Calu3 (cell line): ENCODE data around the gene SEZ6L. TPM values are rescaled to one million over a fixed set of nuclear protein-coding genes. Genes with fewer than 3 reads are reported as not detected.

Experiments
- BruUV-seq: library from RNA; stranded (reverse); fragments of 400-500 nt; replicated peaks from 2 replicates; lab custom pipeline; 2021; lab: Mats Ljungman, UMichigan
- CTCF ChIA-PET: fragments of 300-600 bp; sonication (Branson Sonifier 250); formaldehyde crosslinking; loops from one replicate; lab custom pipeline; 2022; ENCODE audit warnings: antibody characterized with exemption; lab: Charles Lee
- DNase-seq: peaks from one replicate; pipeline ENCODE4 v3.0.0; 2022
- H3K27ac Mint-ChIP-seq: one replicate; pipeline ENCODE4 v1.8.0; 2022; ENCODE audit warnings: mixed read lengths; ENCODE audit not compliant: unreplicated experiment
- H3K27me3 Mint-ChIP-seq: one replicate; pipeline ENCODE4 v1.8.0; 2022; ENCODE audit warnings: mixed read lengths; ENCODE audit not compliant: unreplicated experiment
- H3K36me3 Mint-ChIP-seq: one replicate; pipeline ENCODE4 v1.8.0; 2022; ENCODE audit warnings: mild to moderate bottlenecking, moderate library complexity, mixed read lengths; ENCODE audit not compliant: insufficient read depth, unreplicated experiment
- H3K4me1 Mint-ChIP-seq: one replicate; pipeline ENCODE4 v1.8.0; 2022; ENCODE audit warnings: mild to moderate bottlenecking, low read depth, mixed read lengths; ENCODE audit not compliant: unreplicated experiment
- H3K4me3 Mint-ChIP-seq: one replicate; pipeline ENCODE4 v1.8.0; 2022; ENCODE audit warnings: mild to moderate bottlenecking, low read depth, moderate library complexity, mixed read lengths; ENCODE audit not compliant: unreplicated experiment
- H3K9me3 Mint-ChIP-seq: one replicate; pipeline ENCODE4 v1.8.0; 2022; ENCODE audit warnings: low read depth, mixed read lengths; ENCODE audit not compliant: unreplicated experiment
- CTCF ChIP-seq: fragments of 200-600 bp; IDR thresholded peaks from one replicate; pipeline ENCODE4 v1.8.0; 2022; ENCODE audit warnings: antibody characterized with exemption; ENCODE audit not compliant: unreplicated experiment
- intact Hi-C: fragments of 100-400 bp; cut with micrococcal nuclease; formaldehyde crosslinking; loops from one replicate; pipeline ENCODE4 v1.10.0; 2022; ENCODE audit not compliant: unreplicated experiment
- total RNA-seq: library from RNA; stranded (reverse); gene quantifications from 2 replicates; pipeline ENCODE4 v1.2.3, GENCODE V29; 2022

SEZ6L gene
- total RNA-seq, 1 experiment from 2014 or later, result not detected

- Mint-ChIP-seq H3K4me3 (no peak overlapping the region), H3K9me3 (no peaks in the 10 kb centered on the region), H3K27ac (no peak overlapping the region), H3K4me1 (no peaks in the 10 kb centered on the region), H3K36me3 (no peaks in the 10 kb centered on the region), H3K27me3 (peaks cover 78% of the 10 kb centered on the region)
- CTCF ChIA-PET, result no interaction called here
- DNase-seq, result no peak
- TF ChIP-seq CTCF, result no peak
- no TSS peak for BruUV-seq
- intact Hi-C loops, result no loop called here
These were observed 30.4 kb downstream of the SEZ6L start for GRCh38 chr22:26199665-26200064.

GRCh38 chr22:26202280-26202924 lies 33.1 kb downstream of the SEZ6L start:
- TF ChIP-seq CTCF, result no peak
- no peaks in the 10 kb centered on the region for H3K4me1 Mint-ChIP-seq
- no peak overlapping the region for H3K27ac Mint-ChIP-seq
- H3K9me3 Mint-ChIP-seq, result no peaks in the 10 kb centered on the region
- H3K4me3 Mint-ChIP-seq, result no peak overlapping the region
- no peaks in the 10 kb centered on the region for H3K36me3 Mint-ChIP-seq
- BruUV-seq, result no TSS peak
- intact Hi-C loops, result no loop called here
- DNase-seq, result no peak
- H3K27me3 Mint-ChIP-seq, result peaks cover 76% of the 10 kb centered on the region
- CTCF ChIA-PET, result no interaction called here

GRCh38 chr22:26205494-26205893 lies 36.2 kb downstream of the SEZ6L start:
- H3K27ac Mint-ChIP-seq, result no peak overlapping the region
- H3K27me3 Mint-ChIP-seq, result peaks cover 66% of the 10 kb centered on the region
- H3K9me3 Mint-ChIP-seq, result peaks cover 7% of the 10 kb centered on the region
- no peaks in the 10 kb centered on the region for H3K4me1 Mint-ChIP-seq
- CTCF ChIA-PET, result no interaction called here
- DNase-seq, result no peak
- intact Hi-C loops, result no loop called here
- no TSS peak for BruUV-seq
- no peaks in the 10 kb centered on the region for H3K36me3 Mint-ChIP-seq
- H3K4me3 Mint-ChIP-seq, result no peak overlapping the region
- no peak for TF ChIP-seq CTCF

GRCh38 chr22:26210334-26210733 lies 41.1 kb downstream of the SEZ6L start:
- no TSS peak for BruUV-seq
- no peaks in the 10 kb centered on the region for H3K36me3 Mint-ChIP-seq
- H3K27me3 Mint-ChIP-seq, result peaks cover 81% of the 10 kb centered on the region
- no peak overlapping the region for H3K4me3 Mint-ChIP-seq
- CTCF ChIA-PET, result no interaction called here
- DNase-seq, result no peak
- H3K27ac Mint-ChIP-seq, result no peak overlapping the region
- no peaks in the 10 kb centered on the region for H3K4me1 Mint-ChIP-seq
- peaks cover 7% of the 10 kb centered on the region for H3K9me3 Mint-ChIP-seq
- intact Hi-C loops, result no loop called here
- no peak for TF ChIP-seq CTCF
